Globus pallidus (tissue), 1 donor: ENCODE measurements around the gene CMAS.
"Not testable (repeated sequence)": the region's sequence is repeated elsewhere in the genome, so short reads cannot be mapped to it uniquely, and the experiment has no call there.

Experiments
- DNase-seq: peaks from one replicate; pipeline ENCODE4 v3.0.0-alpha.2; 2015; ENCODE audit warnings: low spot score

Gene CMAS

GRCh38 chr12:22047494-22047893, 1.5 kb downstream of the CMAS start:
- no peak for DNase-seq

DNA sequence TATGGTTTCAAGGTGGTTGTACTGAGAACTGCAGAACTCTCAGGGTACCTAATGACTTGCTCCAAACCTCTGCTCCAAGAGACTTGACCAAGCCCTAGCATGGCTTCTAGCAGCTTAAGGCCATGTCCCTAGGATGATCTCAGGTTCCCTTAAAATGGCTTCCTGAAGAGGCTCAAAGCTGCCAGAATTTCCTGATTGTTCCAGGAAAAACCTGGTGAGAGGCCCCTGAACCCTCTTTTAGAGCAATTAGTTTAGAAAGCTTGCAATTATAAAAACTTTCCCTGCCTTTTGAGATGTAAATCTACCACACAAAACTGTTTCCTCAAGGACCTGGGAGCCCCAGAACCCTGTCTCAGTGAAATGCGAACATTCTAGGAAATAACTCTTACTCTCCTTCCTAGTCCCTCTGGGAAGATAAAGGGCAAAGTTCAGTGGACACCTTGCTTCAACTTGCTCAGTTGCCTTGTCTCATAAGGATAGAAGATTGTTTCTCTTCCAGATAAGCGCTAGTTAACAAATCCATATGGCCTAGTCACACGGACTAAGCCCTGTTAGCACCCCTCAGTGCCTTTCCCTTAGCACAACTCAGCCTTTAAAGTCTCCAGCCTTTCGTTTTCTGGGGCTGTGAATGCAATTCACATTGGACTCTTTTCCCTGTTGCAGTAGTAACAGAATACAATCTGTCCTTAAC, 2.5 kb downstream of the CMAS start:
- no peak for DNase-seq

DNA sequence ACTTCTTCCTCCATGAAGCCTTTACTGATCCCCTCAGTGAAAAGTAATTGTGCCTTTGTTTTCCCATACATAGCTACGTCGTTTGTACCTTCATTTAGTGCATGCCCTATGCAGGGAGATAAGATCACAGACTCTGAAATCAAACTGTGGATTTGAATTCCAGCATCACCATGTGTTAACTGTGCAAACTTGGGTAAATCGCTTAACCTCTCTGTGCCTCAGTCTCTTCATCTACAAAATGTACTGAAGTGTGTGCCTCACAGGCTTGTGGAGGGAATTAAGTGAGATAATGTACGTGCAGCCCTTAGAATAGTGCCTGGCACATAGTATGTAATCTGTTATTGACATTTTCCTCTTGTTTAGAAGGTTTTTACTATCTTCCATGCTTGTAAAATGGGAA, 4.1 kb downstream of the CMAS start:
- no peak for DNase-seq

- DNase-seq = no peak
Measured at GRCh38 chr12:22051114-22051698, 5.2 kb downstream of the CMAS start.

GRCh38 chr12:22052994-22053393, 7.0 kb downstream of the CMAS start:
- not testable (repeated sequence) for DNase-seq

GRCh38 chr12:22054155-22054554, 8.1 kb downstream of the CMAS start:
- DNase-seq = no peak

DNA sequence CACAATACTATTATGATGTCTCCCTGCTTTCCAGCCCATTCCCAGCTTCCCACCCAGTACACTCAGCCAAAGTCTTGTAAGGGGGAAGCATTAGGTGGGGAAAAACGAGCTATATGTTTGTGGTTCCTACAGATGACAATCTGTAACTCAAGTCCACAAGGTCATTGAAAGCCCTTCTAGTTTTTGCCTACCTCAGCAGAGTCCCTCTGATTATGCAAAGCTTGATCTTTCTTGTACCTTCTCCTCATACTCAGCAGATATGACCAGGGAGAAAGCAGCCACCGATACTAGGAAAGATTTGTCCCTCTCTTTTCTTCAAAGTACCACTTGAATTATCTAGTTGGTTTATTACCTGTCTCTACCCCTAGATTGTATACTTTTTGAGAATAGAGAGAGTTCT, 10.6 kb downstream of the CMAS start:
- DNase-seq = no peak

GRCh38 chr12:22059976-22060647, 14.1 kb downstream of the CMAS start:
- DNase-seq = no peak

- no peak for DNase-seq
Measured at GRCh38 chr12:22064968-22065367, 18.9 kb downstream of the CMAS start.

DNA sequence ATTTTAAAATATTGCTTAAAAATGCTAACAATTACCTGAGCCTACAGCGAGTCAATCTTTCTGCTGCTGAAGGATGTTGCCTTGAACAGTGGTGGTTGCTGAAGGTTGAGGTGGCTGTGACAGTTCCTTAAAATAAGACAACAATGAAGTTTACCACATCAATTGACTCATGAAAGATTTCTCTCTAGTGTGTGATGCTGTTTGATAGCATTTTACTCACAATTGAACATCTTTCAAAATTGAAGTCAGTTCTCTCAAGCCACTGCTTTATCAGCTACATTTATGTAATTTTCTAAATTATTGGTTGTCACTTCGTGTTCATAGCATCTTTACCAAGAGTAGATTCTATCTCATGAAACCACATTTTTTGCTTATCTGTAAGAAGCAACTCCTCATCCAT, 20.3 kb downstream of the CMAS start:
- DNase-seq = no peak

DNA sequence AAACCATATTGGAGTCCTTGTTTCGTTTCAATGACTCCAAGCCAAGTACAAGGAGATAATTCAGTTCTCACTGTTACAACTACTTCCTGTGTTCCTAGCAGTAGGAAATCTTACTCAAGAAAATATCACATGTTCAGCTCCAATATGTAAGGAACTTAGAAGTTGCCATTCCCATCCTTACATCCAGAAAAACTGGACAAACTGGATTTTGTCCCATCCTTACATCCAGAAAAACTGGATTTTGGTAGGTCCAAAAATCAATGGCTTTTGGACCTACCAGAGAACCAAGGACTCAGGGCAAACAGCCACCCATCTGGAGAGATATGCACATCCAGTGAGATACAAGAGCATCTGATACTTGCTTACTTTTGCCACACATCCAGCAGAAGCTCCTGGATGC, 23.8 kb downstream of the CMAS start:
- no peak for DNase-seq

DNA sequence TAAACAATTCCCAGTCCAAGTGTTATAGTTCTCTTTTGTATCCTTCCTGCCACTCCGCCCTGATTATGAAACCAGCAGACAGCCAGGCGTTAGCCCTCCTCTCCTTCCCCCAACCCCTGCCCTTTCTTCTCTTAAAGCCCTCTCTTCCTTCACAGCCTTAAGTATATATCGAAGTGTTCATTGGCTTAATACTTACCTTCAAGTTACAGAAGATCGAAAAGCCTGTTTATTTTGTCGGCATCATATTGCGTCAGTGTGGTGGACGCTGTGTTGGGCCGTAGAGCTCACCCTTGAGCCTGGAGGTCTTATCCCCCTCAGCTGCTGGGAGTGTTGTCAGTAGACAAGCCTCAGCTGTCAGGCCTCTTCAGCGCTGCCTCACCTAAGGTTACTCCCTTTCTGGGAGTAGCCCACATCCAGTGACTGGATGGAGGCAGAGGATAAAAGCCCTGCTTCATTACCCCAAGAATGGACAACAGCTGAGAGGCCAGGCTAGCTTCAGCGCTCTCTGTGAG, 36.2 kb downstream of the CMAS start:
- no peak for DNase-seq

DNA sequence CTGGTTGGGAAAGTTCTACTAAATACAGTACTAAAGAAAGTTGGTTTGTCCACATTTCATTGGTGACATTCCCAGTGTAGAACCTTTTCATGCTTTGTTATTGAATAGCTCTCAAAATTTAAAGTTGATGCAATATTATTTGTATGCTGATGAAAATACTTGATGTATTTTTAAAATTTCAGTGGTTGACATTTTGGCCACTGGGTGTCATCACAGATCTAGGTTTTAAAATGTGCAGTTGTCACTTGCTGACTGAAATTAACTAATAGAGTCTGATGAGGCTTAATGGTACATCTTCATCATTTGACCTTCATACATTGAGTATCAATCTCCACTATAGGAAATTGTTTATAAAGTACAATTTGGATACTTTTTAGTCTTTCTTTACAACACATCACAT, 37.1 kb downstream of the CMAS start:
- peak; percentile 58 for DNase-seq

DNA sequence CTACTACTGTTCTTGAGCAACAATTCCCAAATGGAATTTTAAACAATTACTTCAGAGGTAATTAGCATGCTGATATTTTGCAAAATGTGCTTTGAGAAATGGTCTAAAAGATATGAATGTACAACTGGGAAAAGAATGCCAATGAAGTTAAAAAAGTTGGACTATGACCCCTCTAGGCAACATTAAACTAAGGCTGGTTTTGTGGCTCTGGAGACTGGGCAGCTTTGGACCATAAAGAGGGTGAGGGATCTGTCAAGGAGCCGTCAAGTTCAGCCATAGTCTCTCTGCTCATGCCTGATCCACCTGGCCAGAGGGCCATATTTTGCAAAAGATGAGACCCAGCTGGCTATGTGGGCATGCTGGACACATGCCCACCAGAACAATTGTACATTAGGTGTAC, 38.8 kb downstream of the CMAS start:
- DNase-seq = no peak

DNA sequence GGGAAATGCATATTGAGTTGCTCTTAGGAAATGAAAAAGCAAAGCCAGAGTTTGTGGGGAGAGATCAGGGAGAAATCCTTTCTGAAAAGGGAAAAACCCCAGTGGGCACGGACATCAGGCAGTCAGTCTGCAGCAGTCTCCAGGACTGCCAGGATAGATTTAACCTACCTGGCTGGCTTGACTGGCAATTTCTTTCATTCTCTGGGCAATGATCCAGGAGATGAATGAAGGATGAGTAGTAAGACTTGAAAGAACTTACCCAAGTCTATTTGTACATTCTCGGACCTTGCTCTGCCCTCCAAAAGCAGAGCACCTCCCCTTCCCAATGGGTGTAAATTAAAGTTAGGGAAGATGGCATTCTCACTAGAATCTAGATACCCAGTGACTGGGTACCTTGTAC, 42.9 kb downstream of the CMAS start:
- no peak for DNase-seq

- no peak for DNase-seq
Measured at GRCh38 chr12:22089486-22089885, 43.5 kb downstream of the CMAS start.

DNA sequence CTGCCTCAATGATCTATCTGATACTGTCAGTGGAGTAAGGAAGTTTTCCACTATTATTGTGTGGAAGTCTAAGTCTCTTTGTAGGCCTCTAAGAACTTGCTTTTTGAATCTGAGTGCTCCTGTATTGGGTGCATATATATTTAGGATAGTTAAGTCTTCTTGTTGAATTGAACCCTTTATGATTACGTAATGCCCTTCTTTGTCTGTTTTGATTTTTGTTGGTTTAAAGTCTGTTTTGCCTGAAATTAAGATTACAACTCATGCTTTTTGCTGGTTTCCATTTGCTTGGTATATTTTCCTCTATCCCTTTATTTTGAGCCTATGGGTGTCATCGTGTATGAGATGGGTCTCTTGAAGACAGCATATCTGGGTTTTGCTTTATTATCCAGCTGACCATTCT, 53.0 kb downstream of the CMAS start:
- DNase-seq = not testable (repeated sequence)

DNA sequence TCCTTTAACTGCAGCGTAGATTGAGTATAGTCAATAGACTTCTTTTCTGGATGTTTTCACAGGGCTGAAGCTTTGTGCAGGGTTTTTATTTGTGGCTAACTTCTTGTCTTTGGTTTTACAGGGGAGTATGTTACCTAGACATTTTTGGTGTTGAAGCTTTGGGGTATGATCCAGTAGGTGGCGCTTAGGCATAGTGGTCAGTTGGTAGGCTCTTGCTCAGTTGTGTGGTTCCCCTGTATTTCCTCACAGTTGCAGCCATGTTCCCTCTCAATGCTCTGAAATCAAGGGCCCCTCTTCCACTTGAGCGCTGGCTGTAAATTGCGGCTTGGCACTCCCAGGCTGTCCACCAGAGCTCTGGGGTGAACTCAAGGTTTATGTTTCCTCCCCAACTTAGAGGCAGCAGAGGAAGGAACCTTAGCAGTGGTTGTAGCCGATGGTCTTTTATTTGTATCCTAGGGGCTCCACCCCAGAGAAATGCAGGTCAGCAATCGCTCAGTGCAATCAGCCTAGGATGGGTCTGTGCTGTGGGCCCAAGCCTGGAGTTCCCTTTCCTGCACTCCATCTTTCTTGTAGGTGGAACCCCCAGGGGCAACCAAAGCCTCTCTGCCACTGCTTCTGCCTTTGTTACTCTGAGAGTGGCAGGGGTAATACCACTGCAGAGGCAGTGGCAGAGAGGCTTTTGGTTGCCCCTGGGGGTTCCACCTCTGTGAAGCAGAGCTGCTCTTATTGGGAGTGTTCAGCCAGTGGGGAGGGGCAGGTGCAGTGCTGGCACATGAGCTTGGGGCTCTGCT, 55.1 kb downstream of the CMAS start:
- peak; percentile 45 for DNase-seq

DNA sequence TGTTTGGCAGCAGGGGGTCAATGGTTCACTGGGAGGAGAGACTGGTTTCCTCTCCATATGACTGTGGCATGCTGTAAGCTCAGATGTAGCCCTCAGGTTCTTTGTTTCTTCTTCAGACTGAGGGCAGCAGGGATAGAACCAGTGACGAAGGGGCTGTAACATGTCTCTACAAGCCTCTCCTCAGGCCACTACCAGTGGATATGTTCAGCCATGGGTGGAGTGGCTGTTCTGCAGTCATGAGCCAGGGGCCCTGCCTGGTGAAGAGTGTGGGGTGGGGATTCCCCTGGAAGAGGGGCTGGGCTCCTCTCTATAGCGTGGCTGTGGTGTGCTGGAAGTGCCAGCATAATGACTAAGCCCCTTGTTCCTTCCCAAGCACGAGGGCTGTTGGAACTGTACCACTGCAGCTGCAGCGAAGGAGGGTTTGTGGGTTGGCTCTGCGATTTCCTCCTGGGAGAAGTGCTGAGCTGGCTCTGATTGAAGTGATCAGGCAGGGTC, 55.8 kb downstream of the CMAS start:
- peak; percentile 77 for DNase-seq

GRCh38 chr12:22103418-22103817, 57.4 kb downstream of the CMAS start:
- DNase-seq = no peak

GRCh38 chr12:22105542-22105941, 59.5 kb downstream of the CMAS start:
- no peak for DNase-seq

DNA sequence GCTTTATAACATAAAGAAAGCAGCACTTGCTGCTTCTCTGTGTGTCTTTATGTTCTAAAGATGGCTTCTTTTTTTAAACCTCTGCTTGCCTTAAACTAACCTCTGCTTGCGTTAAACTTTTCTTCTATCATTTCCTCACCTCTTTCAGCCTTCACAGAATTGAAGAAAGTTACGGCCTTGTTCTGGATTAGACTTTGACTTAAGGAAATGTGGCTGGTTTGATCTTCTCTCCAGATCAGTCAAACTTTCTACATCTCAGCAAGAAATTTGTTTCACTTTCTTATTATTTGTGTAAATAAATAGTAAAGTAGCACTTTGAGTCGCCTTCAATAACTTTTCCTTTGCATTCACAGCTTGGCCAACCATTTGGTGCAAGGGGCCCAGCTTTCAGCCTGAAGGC, 64.2 kb downstream of the CMAS start:
- DNase-seq = no peak
